HG02642 (cell line): ENCODE measurements around the gene CD101.

Source experiments
- ATAC-seq: cut with Tn5 transposase; IDR thresholded peaks from one replicate; pipeline ENCODE4 v1.9.1; 2021; ENCODE audit warnings: mild to moderate bottlenecking; ENCODE audit not compliant: unreplicated experiment, poor library complexity

The CD101 gene

DNA sequence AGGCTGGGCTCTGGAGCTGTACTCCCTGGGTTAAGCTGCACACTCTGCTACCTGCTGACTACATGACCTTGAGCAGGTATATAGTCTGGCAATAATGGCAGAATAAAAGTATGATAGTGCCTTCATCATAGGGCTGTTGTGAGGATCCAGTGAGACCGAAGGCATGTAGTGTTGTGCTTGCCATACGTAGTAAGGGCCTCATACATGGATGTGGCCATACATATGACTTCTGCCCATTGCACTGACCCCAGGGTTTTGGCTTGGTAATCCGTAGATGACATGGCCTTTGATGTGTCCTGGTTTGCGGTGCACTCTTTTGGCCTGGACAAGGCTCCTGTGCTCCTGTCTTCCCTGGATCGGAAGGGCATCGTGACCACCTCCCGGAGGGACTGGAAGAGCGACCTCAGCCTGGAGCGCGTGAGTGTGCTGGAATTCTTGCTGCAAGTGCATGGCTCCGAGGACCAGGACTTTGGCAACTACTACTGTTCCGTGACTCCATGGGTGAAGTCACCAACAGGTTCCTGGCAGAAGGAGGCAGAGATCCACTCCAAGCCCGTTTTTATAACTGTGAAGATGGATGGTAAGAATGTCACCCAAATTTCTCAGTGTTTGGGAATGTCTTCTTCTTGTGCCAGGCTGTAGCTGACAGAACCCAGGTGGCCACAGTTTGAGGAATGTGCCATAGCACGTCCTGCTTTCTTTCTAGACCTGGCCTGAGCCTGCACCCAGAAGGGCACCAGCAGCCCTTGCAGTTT is 17.0 kb upstream of the CD101 start:
- no peak for ATAC-seq

DNA sequence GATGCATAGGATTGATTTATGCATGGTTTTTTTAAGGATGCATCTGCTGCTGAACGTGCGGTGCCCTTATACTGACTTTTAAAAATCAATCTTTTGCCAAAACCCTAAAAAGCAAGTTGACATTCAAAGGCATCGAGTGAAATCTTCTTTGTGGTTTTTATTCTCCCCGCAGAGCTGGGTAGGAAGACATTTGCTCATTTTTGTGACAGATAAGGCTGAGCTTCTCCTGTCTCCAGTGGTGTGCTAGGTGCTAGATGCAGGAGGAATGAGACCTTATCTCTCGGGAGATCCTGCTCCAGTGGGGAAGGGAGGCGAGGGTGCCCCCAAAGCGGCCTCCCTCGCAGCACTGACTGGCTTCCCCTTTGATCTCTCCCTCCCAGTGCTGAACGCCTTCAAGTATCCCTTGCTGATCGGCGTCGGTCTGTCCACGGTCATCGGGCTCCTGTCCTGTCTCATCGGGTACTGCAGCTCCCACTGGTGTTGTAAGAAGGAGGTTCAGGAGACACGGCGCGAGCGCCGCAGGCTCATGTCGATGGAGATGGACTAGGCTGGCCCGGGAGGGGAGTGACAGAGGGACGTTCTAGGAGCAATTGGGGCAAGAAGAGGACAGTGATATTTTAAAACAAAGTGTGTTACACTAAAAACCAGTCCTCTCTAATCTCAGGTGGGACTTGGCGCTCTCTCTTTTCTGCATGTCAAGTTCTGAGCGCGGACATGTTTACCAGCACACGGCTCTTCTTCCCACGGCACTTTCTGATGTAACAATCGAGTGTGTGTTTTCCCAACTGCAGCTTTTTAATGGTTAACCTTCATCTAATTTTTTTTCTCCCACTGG is 14.9 kb upstream of the CD101 start:
- no peak for ATAC-seq

DNA sequence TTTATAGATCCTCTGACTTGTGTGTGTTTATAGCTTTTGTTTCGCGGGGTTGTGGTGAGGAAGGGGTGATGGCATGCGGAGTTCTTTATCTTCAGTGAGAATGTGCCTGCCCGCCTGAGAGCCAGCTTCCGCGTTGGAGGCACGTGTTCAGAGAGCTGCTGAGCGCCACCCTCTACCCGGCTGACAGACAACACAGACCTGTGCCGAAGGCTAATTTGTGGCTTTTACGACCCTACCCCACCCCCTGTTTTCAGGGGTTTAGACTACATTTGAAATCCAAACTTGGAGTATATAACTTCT is 14.4 kb upstream of the CD101 start:
- no peak for ATAC-seq

DNA sequence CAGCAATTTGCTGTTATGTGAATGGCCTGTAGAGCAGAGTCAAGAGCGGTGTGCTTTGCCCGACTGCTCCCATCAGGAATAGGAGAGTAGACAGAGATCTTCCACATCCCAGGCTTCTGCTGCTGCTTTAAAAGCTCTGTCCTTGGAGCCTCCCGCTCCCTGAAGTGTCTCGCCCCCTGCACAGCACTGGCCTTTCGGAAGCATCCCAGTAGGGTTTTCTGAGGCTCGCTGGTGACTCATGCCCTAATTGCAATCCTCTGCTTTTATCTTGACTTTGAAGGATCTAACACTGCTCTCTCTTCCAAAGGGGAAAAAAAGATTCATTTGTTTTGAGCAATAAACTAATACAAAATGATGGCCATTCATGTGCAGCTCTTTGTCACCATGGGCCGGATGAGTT is 13.3 kb upstream of the CD101 start:
- no peak for ATAC-seq

DNA sequence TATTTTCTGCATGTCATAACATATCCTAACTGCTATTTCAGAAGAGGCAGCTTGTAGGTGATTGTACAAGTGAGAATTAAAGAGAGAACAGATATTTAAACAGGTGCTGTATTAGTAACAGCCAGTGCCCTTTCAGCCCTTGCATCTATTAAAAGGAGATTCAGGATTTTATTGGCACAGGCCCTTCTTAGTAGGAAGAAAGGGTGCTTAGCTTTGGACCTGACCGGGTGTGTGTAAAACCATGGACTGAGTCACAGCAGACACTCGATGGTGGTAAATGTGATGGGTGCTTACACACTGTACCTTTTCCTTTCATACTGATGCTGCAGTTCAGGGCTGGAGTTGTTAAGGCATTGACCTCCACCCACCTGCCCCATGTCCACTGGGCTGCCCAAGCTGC is 12.7 kb upstream of the CD101 start:
- no peak for ATAC-seq

DNA sequence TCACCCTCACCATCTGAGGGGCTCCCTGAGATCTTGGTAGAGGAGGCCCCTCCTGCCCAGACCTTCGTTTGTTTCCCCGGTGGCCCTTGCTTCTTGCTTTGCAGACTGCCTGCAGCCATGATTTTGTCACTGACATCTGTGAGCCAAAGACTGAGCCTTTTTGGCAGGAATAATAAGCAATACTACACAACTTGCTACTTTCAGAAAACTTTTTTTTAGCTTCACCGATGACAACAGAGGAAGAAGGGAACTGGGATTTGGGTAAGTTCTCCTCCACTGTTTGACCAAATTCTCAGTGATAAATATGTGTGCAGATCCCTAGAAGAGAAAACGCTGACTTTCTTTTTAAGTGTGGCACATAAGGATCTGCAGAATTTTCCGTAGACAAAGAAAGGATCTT is 11.7 kb upstream of the CD101 start:
- ATAC-seq, result no peak

DNA sequence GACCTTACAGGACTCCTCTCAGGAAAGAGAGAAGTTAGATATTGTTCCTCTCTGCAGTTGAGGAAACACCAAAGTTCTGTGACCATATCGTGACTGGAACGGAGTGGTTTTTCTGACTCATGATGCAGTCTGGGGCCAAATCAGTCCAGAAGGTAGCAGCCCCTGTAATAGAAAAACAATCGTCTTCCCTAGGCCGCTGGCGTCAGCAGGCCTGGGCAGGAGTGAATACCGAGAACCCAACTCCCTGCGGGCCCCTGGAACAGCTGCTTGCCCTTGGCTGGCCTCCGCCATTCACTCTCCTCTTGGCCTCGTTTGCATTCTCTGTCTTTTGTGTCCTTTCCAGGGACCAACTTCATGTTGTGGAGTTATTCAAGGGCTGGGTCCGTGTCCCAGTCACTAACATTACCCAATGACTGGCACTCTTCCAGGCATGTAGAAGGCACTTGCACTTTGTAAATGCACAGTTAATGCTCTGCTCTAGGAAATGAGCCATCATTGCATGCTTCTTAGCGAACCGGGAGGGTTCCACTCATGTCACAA is 10.9 kb upstream of the CD101 start:
- no peak for ATAC-seq

DNA sequence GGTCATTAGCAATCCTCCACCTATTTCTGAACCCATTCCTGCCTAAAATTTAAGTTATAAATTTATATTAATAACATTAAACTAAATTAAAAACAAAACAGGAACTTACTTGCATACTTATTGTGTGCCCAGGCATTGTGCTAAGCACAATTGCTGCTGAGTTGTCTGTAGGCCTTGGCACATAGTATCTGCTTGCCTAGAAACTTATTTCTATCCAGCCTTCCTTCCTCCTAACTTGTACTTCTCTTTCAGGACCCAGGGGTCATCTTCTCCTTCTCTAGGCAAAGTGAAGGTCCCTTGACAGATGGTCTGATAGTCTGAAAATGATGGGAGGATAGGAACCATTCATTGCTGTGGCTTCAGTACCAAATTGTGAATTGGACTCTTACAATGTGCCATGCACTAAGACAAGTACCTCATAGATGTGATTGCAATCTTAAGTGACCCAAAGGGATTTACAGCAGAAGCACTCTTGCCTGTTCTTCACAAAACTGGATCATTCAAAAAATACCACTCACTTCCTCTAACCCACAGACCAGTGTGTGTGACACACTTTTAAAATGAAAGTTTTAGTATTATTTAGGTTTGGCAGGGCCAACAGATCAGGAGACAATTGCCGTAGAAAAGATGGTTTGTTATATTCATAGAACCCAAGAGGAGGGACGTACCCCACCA is 10.3 kb upstream of the CD101 start:
- no peak for ATAC-seq

DNA sequence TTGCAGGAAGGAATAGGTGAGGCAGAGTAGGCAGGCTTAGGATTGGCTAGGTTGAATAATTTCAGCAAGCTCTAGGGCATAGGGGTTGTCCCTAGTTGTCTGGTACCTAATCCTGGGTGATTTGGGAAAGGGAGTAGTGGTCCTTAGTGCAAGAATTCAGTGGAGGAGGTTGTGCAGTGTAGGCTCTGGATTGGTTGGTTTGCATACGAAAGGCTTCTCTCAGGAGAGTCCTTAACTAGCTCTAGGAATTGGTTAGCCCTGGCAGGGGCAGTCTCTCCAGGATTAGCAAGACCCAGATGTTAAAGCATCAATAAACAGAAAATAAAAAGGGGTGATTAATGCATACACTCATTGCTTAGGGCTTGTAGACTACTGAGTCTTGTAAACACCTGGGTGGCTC is 9.6 kb upstream of the CD101 start:
- ATAC-seq, result no peak

DNA sequence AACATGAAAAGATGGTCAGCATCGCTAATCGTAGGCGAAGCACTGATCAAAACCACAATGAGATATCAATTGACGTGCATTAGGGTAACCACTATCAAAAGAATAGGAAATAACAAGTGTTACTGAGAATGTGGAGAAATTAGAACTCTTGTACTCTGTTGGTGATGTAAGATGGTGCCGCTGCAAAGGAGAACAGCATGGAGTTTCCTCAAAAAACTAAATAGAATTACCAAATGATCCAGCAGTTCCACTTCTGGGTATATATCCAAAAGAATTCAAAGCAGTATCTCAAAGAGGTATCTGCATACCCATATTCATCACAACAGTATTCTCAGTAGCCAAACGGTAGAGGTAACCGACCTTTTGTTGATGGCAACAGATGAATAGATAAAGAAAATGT is 8.3 kb upstream of the CD101 start:
- ATAC-seq, result no peak

DNA sequence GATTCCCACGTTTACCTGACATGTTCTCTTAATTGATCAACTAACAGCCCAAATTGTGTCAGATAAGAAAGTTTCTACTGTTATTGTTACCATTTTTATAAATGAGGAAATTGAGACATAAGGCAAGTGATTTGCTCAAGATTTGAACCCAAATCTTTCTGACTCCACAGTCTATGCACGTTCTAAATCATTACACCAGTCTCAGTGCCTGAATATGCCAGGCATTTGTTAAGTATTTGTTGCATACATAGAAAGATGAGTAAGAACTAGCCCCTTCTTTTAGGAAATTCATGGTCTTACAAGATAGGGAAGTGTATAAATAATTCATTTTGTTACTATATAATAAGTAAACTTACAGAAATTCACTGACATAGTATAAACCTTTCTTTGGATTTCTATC is 7.1 kb upstream of the CD101 start:
- no peak for ATAC-seq

DNA sequence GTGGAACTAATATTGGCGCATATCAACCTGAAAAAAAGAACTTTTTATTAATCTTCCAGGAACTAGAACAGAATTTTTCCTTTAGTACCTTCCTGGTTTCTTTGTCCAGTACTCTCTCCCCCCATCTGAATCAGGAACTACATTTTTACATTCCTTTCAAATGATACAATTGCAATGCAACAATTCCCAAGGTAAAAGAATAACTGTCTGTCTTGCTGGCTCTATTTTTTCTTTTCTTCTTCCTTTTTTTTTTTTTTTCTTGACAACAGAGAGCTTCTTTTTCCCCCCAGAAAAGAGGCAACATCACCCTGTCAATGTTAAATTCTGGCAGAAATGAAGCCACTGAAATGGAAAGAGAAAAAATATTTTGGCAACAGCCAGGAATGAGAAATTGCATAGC is 4.5 kb upstream of the CD101 start:
- no peak for ATAC-seq

DNA sequence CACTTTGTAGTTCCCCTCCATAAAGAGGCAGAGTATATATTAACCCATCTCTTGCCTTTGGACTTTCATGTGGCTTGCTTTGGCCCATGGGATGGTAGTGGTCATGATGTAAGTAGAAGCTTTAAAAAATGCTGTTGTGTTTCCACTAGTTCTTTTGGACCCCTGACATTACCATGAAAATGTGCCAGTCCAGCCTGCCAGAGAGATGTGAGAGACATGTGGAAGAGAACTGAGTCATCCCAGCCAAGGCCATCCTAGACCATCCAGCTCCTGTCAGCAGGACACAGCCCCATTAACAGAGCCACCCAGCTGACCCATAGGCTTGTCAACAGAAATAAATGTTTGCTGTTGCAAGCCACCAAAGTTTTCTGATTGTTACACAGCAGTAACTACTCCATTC is 3.9 kb upstream of the CD101 start:
- no peak for ATAC-seq

DNA sequence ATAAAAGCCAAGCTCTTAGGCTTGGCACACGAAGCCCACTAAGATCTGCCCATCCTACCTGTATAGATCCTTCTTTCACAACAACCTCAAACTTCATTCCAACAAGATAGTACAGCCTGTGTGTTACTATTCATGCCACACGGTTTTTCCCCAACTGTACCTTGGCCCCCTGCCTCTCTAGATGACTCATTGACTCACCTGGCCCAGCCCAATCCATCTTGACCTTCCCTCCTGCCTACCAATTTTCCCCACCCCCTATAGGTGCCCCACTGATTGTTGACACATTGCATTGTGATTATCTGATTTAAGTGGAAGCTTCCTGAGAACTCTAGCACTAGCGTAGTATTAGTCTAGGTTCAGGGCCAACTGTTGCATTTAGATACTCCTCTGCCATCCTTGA is 2.0 kb upstream of the CD101 start:
- ATAC-seq, result no peak

DNA sequence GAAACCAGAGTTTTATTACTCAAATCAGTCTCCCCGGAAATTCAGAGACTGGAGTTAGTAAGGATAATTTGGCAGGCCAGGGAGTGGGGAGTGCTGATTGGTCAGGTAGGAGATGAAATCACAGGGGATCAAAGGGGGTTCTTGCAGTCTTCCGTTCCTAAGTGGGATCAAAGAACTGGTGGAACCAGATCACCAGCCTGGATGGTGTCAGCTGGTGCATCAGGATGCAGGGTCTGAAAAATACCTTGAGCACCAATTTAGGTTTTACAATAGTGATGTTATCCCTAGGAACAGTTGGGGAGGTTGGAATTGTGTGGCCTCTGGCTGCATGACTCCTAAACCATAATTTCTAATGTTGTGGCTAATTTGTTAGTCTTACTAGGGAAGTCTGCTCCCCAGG is 1.4 kb upstream of the CD101 start:
- ATAC-seq, result no peak

DNA sequence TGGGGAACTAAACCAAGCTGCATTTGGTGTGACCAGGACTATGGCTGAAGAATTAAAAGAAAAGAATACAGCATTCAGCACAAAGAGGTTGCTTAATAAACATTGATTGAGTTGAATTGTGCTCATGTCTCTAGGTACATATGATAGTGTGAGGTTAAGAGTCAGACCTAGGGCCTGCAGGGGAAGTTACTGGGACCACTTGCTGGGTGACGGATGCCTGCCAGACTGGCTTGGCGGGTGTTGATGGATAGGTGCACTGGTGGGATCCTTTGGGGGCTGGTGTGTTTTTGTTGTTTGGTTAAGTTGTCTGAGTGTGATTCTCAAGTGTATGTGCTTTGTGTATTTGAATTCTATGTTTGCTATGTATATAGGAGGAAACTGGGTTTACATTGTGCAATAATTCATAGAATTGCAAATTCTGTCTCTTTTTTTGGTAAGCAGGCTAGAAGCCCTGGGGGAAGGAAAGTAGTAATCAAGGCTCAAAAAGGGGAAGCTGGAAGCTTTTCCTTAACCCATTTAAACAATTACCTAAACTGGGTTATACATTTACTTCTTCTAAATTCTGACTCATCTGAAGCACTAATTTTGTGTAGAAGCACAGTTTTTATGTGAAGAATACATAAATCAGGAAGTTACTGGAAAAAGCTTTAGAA is 1.8 kb downstream of the CD101 start:
- no peak for ATAC-seq

DNA sequence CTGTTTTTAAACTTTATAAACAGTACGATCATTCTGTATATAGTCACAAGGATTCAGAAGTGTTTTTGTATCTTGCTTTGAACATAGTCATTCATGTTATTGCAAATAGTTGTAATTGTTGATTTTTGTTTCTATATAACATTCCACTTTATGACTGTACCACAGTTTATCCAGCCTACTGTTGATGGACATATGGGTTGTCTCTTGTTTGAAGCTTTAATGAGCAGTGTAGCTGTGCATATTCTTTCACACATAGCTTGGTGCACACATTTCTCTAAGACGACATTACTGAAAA is 6.1 kb downstream of the CD101 start:
- no peak for ATAC-seq

DNA sequence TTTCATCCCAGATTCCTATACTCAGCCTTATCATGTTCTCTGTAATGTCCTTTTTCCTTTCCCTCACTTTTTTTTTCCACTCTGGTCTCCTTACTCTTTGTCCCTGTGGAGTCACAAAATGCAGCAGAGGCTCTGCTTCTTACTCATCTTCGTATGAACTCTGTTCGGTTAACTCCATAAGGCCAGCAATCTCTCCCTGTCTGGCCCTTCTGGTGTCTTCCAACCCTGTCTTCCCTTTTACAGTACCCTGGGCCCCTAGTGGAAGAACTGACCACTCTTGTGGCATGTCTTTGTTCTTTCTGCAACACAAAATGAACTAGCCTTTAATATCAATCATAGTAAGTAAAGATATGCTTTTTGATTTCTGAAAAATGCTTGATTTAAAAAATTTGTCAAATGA is 7.1 kb downstream of the CD101 start:
- no peak for ATAC-seq

DNA sequence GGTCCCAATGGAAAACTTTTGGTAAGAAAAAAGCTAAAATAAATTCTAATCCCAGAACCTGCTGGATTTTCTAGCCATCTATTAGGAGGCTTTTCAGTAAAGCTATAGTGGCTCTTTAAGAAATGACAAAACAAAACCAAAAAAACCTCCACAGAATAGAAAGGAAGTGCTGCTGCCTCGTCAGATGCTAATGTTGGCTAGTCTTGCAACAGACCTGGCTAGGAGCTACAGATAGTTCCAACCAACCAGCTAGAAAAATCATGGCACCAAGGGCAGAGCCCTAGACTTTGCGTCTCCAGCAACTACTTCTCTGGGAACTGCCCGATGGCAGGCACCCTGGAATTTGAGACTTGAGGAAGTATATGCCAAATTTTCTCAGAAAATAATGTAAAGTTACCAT is 7.6 kb downstream of the CD101 start:
- ATAC-seq, result no peak

DNA sequence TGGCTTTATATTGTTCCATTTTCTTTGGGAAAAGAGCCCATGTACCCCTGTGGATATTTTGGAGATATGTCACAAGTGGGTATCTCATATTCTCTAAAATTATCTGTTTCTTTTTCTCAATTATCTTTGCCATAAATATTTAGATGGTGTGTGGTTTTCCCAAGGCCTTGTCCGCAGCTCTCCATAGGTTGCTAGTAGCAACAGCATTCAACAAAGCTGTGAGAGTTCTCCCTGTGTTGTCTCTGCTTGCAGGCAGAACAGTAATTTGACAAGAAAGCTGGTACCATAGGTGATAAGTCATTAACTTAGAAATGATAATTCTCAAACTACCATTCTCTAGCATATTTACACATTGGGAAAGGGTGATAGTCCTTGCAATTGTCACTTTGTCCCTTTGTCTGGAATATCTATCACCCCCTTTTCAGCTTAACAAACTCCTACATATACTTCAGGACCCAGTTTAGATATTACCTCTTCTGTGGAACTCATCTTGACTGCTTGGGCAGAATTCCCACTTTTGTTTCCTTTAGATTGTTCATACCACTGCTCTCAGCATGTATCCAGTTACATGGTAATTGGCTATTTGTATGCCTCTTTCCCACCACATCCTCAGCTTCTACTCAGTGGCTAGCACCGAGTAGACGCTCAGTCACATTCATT is 8.9 kb downstream of the CD101 start:
- no peak for ATAC-seq

DNA sequence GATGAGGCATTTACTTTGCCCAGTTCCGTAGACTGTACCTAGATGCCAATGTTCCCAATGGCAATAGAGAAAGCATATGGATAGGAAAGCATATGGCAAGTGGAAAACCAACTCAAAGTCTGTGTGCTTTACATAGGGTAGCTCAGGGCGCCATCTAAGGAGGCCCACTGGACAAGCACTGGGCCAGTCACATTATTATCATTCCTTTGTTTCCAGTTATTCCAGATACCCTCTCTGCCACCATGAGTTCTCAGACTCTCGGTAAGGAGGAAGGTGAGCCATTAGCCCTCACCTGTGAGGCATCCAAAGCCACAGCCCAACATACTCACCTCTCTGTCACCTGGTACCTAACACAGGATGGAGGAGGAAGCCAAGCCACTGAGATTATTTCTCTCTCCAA is 9.8 kb downstream of the CD101 start:
- ATAC-seq, result no peak
